HG02623 (cell line): ENCODE results near the gene BIRC5.
A peak's percentile ranks its signal among the peaks of the same experiment; 100 is the strongest.
"Not testable (repeated sequence)": the region's sequence is repeated elsewhere in the genome, so short reads cannot be mapped to it uniquely, and the experiment has no call there.

ENCODE experiments used
- ATAC-seq: cut with Tn5 transposase; IDR thresholded peaks from one replicate; pipeline ENCODE4 v1.9.1; 2021; ENCODE audit warnings: moderate library complexity; ENCODE audit not compliant: unreplicated experiment

Gene BIRC5

GRCh38 chr17:78214016-78214705 lies at the start of gene BIRC5:
Gene BIRC5, plus strand, starts transcription at chr17:78214253. Its CDS starts 64 bp downstream, at chr17:78214317.
- ATAC-seq: peak; percentile 74

- no peak for ATAC-seq
Measured at GRCh38 chr17:78164748-78165607, 49.1 kb upstream of the BIRC5 start.

GRCh38 chr17:78166416-78166815 lies 47.6 kb upstream of the BIRC5 start:
- no peak for ATAC-seq

- peak; percentile 45 for ATAC-seq
Measured at GRCh38 chr17:78168242-78168902, 45.7 kb upstream of the BIRC5 start, which contains the start of gene SYNGR2. Gene SYNGR2, plus strand, starts transcription at chr17:78168581. Its CDS starts 36 bp downstream, at chr17:78168617.

GRCh38 chr17:78168903-78169793 lies 44.9 kb upstream of the BIRC5 start:
- ATAC-seq: peak; percentile 9

GRCh38 chr17:78170692-78171590 lies 43.1 kb upstream of the BIRC5 start:
- no peak for ATAC-seq

- not testable (repeated sequence) for ATAC-seq
Measured at GRCh38 chr17:78171591-78172248, 42.3 kb upstream of the BIRC5 start.

GRCh38 chr17:78172249-78173051 lies 41.6 kb upstream of the BIRC5 start:
- ATAC-seq: no peak

- ATAC-seq: no peak
Measured at GRCh38 chr17:78173097-78173715, 40.8 kb upstream of the BIRC5 start.

- ATAC-seq: no peak
Measured at GRCh38 chr17:78174346-78174869, 39.6 kb upstream of the BIRC5 start.

- ATAC-seq: no peak
Measured at GRCh38 chr17:78174870-78175642, 39.0 kb upstream of the BIRC5 start.

- no peak for ATAC-seq
Measured at GRCh38 chr17:78175643-78175981, 38.4 kb upstream of the BIRC5 start.

- ATAC-seq: no peak
Measured at GRCh38 chr17:78176548-78177025, 37.5 kb upstream of the BIRC5 start.

- no peak for ATAC-seq
Measured at GRCh38 chr17:78179372-78179771, 34.7 kb upstream of the BIRC5 start.

- ATAC-seq: no peak
Measured at GRCh38 chr17:78180083-78180482, 34.0 kb upstream of the BIRC5 start.

- ATAC-seq: no peak
Measured at GRCh38 chr17:78180508-78180907, 33.5 kb upstream of the BIRC5 start.

- no peak for ATAC-seq
Measured at GRCh38 chr17:78182504-78182903, 31.5 kb upstream of the BIRC5 start.
